Measurements from ENCODE around the gene E2F3.

The E2F3 gene

DNA sequence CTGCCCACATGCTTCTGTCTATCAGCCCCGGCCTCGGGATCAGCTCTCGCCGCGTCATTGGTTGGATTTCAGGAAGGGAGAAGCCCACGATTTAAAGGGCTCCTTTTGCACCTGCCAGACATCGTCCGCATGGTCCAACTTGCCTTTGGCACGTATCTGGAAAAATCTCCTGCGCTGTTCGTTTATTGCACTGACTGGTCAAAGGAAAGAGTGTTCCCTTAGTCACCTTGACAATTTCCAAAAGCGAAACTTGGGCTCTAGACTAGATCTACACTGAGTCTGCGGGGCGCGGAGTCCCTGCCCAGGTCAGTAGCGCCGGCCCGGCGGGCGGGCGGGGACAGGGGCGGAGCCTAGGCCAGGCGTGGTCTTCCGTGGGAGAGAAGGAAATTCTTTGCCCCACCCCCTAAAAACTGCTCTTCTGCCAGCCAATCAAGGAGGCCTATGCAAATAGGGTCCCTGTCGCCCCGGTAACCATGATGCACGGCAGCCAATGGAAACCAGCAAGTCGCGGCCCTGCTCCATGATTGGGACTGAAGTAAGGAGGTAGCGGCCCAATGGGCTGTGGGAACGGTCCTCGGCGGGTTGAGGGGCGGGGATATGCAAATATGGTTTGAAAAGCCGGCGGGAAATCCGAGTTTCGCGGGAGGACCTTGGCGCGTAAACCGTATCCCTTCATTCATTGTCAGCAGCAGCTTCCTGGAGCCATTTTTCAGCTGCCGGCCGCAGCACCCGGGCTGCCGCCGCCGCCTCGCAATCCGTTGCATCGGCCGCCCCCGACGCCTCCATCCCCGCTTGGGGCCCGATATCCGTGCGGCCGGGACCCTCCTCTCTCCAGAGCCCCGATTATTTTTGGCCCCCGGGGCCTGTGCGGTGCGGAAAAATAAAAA, at the start of gene E2F3:
E2F3 (plus strand) TSS at position 675 of the 887 bp plus-strand sequence. CDS start 354 bp downstream, outside the sequence.
- peak within 1 kb of the TSS; percentile 99 for H3K27ac ChIP-seq (ENCODE audit: low read depth, low read length)

DNA sequence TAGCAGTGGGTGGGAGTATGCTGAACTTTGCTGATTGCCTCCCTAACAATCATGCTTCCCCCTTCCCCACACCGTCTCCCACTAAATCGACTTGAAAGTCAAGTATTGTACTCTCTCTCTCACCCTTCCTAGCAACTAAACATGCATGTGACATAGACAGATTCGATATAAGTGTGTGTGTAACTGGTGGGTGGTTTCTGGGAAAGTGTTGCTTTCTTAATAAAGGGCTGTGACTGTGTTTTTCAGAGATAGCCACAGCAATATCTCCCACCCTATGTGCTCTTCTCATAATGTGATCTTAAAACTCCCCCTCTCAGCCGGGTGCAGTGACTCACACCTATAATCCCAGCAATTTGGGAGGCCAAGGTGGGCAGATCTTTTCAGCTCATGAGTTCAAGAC, 49.3 kb upstream of the E2F3 start:
- no peaks in the 10 kb centered on the region for H3K27me3 ChIP-seq (ENCODE audit: control insufficient read depth, insufficient read depth, low read length)
- no peak overlapping the region for H3K27ac ChIP-seq (ENCODE audit: low read depth, low read length)
- H3K4me3 ChIP-seq (ENCODE audit: low read depth, low read length) = no peak overlapping the region
- peaks cover 4% of the 10 kb centered on the region; the same call in 1 of the 2 replicates for H3K9me3 ChIP-seq (ENCODE audit: control insufficient read depth, insufficient read depth, low read depth, low read length)
- H3K4me1 ChIP-seq (ENCODE audit: control insufficient read depth, insufficient read depth, low read length) = no peaks in the 10 kb centered on the region
- no peaks in the 10 kb centered on the region for H3K36me3 ChIP-seq (ENCODE audit: control insufficient read depth, insufficient read depth, low read length)
- H3K9ac ChIP-seq (ENCODE audit: low read length) = no peak overlapping the region

More for the DNA sequence above, at the start of gene E2F3:
- H3K9me3 ChIP-seq (ENCODE audit: control insufficient read depth, insufficient read depth, low read depth, low read length) = no peaks in the 10 kb centered on the region
- peak within 1 kb of the TSS; percentile 74 for H3K4me3 ChIP-seq (ENCODE audit: low read depth, low read length)
- H3K9ac ChIP-seq (ENCODE audit: low read length) = peak within 1 kb of the TSS; percentile 93
- H3K4me1 ChIP-seq (ENCODE audit: control insufficient read depth, insufficient read depth, low read length) = no peaks in the 10 kb centered on the region
- no peaks in the 10 kb centered on the region for H3K27me3 ChIP-seq (ENCODE audit: control insufficient read depth, insufficient read depth, low read length)
- peaks cover 8% of the 10 kb centered on the region for H3K36me3 ChIP-seq (ENCODE audit: control insufficient read depth, insufficient read depth, low read length)

DNA sequence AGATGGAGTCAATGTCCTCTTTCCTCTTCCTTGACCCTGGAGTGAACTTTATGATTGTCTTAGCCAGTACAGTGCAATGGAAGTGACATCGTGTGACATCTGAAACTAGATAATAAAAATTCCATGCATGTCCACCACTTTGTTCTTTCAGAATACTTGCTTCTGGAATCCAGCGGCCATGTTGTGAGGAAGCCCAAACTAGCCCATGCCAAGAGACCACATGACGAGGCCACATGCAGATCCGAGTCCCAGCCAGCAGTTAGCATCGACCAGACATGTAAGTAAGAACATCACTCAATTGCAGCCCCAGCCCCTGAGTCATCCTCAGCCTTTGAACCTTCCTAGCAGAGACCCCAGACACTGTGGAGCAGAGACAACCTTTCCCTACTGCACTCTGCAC, 48.5 kb upstream of the E2F3 start:
- no peaks in the 10 kb centered on the region for H3K4me1 ChIP-seq (ENCODE audit: control insufficient read depth, insufficient read depth, low read length)
- no peak overlapping the region for H3K4me3 ChIP-seq (ENCODE audit: low read depth, low read length)
- H3K36me3 ChIP-seq (ENCODE audit: control insufficient read depth, insufficient read depth, low read length) = no peaks in the 10 kb centered on the region
- no peaks in the 10 kb centered on the region for H3K27me3 ChIP-seq (ENCODE audit: control insufficient read depth, insufficient read depth, low read length)
- H3K27ac ChIP-seq (ENCODE audit: low read depth, low read length) = no peak overlapping the region
- no peak overlapping the region for H3K9ac ChIP-seq (ENCODE audit: low read length)
- peaks cover 4% of the 10 kb centered on the region; the same call in 1 of the 2 replicates for H3K9me3 ChIP-seq (ENCODE audit: control insufficient read depth, insufficient read depth, low read depth, low read length)

GRCh38 chr6:20354366-20354765, 47.3 kb upstream of the E2F3 start:
- no peak overlapping the region for H3K9ac ChIP-seq (ENCODE audit: low read length)
- no peak overlapping the region for H3K27ac ChIP-seq (ENCODE audit: low read depth, low read length)
- no peaks in the 10 kb centered on the region for H3K4me1 ChIP-seq (ENCODE audit: control insufficient read depth, insufficient read depth, low read length)
- H3K36me3 ChIP-seq (ENCODE audit: control insufficient read depth, insufficient read depth, low read length) = no peaks in the 10 kb centered on the region
- H3K4me3 ChIP-seq (ENCODE audit: low read depth, low read length) = no peak overlapping the region
- H3K9me3 ChIP-seq (ENCODE audit: control insufficient read depth, insufficient read depth, low read depth, low read length) = peaks cover 4% of the 10 kb centered on the region; the same call in 1 of the 2 replicates
- no peaks in the 10 kb centered on the region for H3K27me3 ChIP-seq (ENCODE audit: control insufficient read depth, insufficient read depth, low read length)

- Histone ChIP-seq H3K27ac (ENCODE audit: low read depth, low read length) (no peak overlapping the region), H3K36me3 (ENCODE audit: control insufficient read depth, insufficient read depth, low read length) (no peaks in the 10 kb centered on the region), H3K4me1 (ENCODE audit: control insufficient read depth, insufficient read depth, low read length) (no peaks in the 10 kb centered on the region), H3K9me3 (ENCODE audit: control insufficient read depth, insufficient read depth, low read depth, low read length) (no peaks in the 10 kb centered on the region), H3K4me3 (ENCODE audit: low read depth, low read length) (no peak overlapping the region), H3K27me3 (ENCODE audit: control insufficient read depth, insufficient read depth, low read length) (no peaks in the 10 kb centered on the region), H3K9ac (ENCODE audit: low read length) (no peak overlapping the region)
Observed at GRCh38 chr6:20360471-20361119, 41.1 kb upstream of the E2F3 start.

GRCh38 chr6:20362623-20363022, 39.1 kb upstream of the E2F3 start:
- H3K9me3 ChIP-seq (ENCODE audit: control insufficient read depth, insufficient read depth, low read depth, low read length) = no peaks in the 10 kb centered on the region

GRCh38 chr6:20364327-20364726, 37.4 kb upstream of the E2F3 start:
- no peak overlapping the region for H3K27ac ChIP-seq (ENCODE audit: low read depth, low read length)
- no peak overlapping the region for H3K9ac ChIP-seq (ENCODE audit: low read length)
- peaks cover 4% of the 10 kb centered on the region; the same call in 1 of the 2 replicates for H3K4me1 ChIP-seq (ENCODE audit: control insufficient read depth, insufficient read depth, low read length)
- H3K27me3 ChIP-seq (ENCODE audit: control insufficient read depth, insufficient read depth, low read length) = no peaks in the 10 kb centered on the region
- H3K9me3 ChIP-seq (ENCODE audit: control insufficient read depth, insufficient read depth, low read depth, low read length) = no peaks in the 10 kb centered on the region
- H3K4me3 ChIP-seq (ENCODE audit: low read depth, low read length) = no peak overlapping the region
- H3K36me3 ChIP-seq (ENCODE audit: control insufficient read depth, insufficient read depth, low read length) = no peaks in the 10 kb centered on the region

More at GRCh38 chr6:20362623-20363022, 39.1 kb upstream of the E2F3 start:
- H3K9ac ChIP-seq (ENCODE audit: low read length) = no peak overlapping the region
- H3K27me3 ChIP-seq (ENCODE audit: control insufficient read depth, insufficient read depth, low read length) = no peaks in the 10 kb centered on the region
- H3K4me3 ChIP-seq (ENCODE audit: low read depth, low read length) = no peak overlapping the region
- H3K4me1 ChIP-seq (ENCODE audit: control insufficient read depth, insufficient read depth, low read length) = peaks cover 4% of the 10 kb centered on the region; the same call in 1 of the 2 replicates
- H3K36me3 ChIP-seq (ENCODE audit: control insufficient read depth, insufficient read depth, low read length) = no peaks in the 10 kb centered on the region
- no peak overlapping the region for H3K27ac ChIP-seq (ENCODE audit: low read depth, low read length)

DNA sequence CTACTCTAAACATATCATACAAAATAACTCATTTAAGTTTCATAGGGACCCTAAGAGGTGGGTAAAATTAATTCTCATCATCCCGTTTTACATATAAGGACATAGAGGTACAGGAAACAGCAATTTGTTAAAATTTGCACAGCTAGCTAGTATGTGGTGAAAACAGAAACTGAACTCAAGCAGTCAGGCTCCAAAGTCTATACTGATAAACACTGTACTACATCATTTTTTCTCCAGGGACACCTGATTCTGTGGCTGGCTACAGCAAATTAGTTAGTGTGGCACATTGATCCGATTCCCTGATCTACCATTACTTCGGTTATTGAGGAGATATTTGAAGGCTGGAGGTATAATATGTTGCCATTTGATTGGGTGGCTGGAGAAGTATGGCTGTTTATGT, 36.2 kb upstream of the E2F3 start:
- Histone ChIP-seq H3K36me3 (ENCODE audit: control insufficient read depth, insufficient read depth, low read length) (no peaks in the 10 kb centered on the region), H3K9ac (ENCODE audit: low read length) (no peak overlapping the region), H3K9me3 (ENCODE audit: control insufficient read depth, insufficient read depth, low read depth, low read length) (no peaks in the 10 kb centered on the region), H3K27me3 (ENCODE audit: control insufficient read depth, insufficient read depth, low read length) (no peaks in the 10 kb centered on the region), H3K4me1 (ENCODE audit: control insufficient read depth, insufficient read depth, low read length) (peaks cover 4% of the 10 kb centered on the region; the same call in 1 of the 2 replicates), H3K27ac (ENCODE audit: low read depth, low read length) (no peak overlapping the region), H3K4me3 (ENCODE audit: low read depth, low read length) (no peak overlapping the region)

DNA sequence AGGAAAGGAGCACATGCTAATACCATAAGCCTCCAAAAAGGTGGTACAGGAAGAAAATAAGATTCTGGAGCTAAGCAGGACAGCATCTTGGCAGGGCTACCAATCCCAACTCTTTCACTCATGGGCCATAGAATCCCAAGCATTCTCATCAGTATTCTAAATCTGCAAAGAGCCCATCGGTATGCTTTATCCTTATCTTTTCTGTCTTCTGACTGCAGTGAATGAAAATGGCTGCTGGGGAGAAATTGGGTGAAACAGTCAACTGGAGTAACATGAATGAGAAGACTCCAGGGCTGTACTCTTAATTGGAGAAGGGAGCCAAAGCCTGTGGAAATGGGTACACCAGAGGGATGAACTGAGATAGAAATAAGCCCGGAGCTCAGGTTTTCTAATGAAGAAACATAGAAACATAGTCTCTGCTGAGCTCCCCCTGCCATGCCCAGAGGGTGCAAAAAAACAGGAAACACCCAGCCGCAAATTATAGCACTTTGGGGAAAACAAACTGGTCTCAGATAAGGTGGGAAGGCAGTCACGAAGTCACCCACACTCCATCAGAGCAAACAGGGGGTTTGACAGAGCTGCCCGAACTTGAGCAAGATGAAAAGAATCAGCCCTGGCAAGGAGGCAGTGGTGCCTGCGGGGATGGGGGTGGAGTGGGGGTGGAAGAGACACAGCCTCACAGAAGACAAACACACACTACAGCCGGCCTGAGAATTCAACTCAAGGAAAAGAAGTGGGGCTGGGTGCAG, 35.4 kb upstream of the E2F3 start:
- Histone ChIP-seq H3K36me3 (ENCODE audit: control insufficient read depth, insufficient read depth, low read length) (no peaks in the 10 kb centered on the region), H3K27me3 (ENCODE audit: control insufficient read depth, insufficient read depth, low read length) (no peaks in the 10 kb centered on the region), H3K9ac (ENCODE audit: low read length) (no peak overlapping the region), H3K9me3 (ENCODE audit: control insufficient read depth, insufficient read depth, low read depth, low read length) (no peaks in the 10 kb centered on the region), H3K4me1 (ENCODE audit: control insufficient read depth, insufficient read depth, low read length) (peaks cover 4% of the 10 kb centered on the region; the same call in 1 of the 2 replicates), H3K4me3 (ENCODE audit: low read depth, low read length) (no peak overlapping the region), H3K27ac (ENCODE audit: low read depth, low read length) (no peak overlapping the region)

- Histone ChIP-seq H3K9ac (ENCODE audit: low read length) (no peak overlapping the region), H3K27ac (ENCODE audit: low read depth, low read length) (no peak overlapping the region)
Observed at GRCh38 chr6:20367743-20368485, 33.8 kb upstream of the E2F3 start.

More at GRCh38 chr6:20367743-20368485, 33.8 kb upstream of the E2F3 start:
- H3K4me3 ChIP-seq (ENCODE audit: low read depth, low read length) = no peak overlapping the region
- H3K4me1 ChIP-seq (ENCODE audit: control insufficient read depth, insufficient read depth, low read length) = peaks cover 4% of the 10 kb centered on the region; the same call in 1 of the 2 replicates
- H3K27me3 ChIP-seq (ENCODE audit: control insufficient read depth, insufficient read depth, low read length) = no peaks in the 10 kb centered on the region
- H3K9me3 ChIP-seq (ENCODE audit: control insufficient read depth, insufficient read depth, low read depth, low read length) = no peaks in the 10 kb centered on the region
- H3K36me3 ChIP-seq (ENCODE audit: control insufficient read depth, insufficient read depth, low read length) = no peaks in the 10 kb centered on the region
